Fibroblast of mammary gland (primary cell): ENCODE data around the gene GNAQ.

Experiments
- DNase-seq: peaks from one replicate; pipeline ENCODE4 v3.0.0-alpha.2; 2010; ENCODE audit warnings: low read depth
- H3K4me3 ChIP-seq: 2 replicates; pipeline ENCODE4 v1.5.1; 2011; ENCODE audit warnings: low read depth, mild to moderate bottlenecking, low read length, moderate library complexity; ENCODE audit not compliant: control insufficient read depth
- TF ChIP-seq, protein P1 (sequence below): conservative IDR thresholded peaks from 2 replicates; pipeline ENCODE4 v1.5.1; 2011; ENCODE audit warnings: low read depth, low read length, inconsistent platforms; ENCODE audit not compliant: control insufficient read depth, insufficient read depth

Gene GNAQ

DNA sequence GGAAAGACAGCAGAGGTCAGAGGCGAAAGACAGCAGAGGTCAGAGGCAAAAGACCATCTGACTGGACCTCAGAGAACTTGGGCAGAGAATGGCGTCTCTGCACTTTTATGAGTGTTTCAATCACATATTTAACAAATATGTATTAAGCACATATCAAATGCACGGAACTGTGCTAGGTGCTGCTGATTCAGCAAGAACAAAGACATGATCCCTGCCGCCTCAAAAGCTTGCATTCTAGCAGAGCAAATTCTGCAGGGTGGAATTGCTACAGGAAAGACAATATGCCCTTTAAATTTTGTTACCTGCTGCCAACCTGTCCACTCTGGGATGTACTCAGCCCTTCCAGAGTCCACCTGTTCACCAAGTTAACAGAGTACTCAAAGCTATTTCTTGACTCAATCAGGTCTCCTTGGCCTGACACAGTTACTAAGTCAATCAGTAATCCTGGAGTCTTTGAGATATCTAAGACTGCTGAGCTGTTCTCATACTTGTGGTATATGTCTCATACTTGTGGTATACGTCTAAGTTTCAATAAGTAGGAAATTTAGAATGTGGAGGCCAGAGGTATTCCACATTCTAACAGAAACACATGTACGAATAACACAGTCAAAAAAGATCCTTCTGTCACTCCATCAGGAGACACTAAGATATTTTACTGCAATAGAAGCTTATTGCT lies 131.8 kb downstream of the GNAQ start:
- no peak overlapping the region for H3K4me3 ChIP-seq
- peak; percentile 74 for DNase-seq
- TF ChIP-seq, protein P1, sequence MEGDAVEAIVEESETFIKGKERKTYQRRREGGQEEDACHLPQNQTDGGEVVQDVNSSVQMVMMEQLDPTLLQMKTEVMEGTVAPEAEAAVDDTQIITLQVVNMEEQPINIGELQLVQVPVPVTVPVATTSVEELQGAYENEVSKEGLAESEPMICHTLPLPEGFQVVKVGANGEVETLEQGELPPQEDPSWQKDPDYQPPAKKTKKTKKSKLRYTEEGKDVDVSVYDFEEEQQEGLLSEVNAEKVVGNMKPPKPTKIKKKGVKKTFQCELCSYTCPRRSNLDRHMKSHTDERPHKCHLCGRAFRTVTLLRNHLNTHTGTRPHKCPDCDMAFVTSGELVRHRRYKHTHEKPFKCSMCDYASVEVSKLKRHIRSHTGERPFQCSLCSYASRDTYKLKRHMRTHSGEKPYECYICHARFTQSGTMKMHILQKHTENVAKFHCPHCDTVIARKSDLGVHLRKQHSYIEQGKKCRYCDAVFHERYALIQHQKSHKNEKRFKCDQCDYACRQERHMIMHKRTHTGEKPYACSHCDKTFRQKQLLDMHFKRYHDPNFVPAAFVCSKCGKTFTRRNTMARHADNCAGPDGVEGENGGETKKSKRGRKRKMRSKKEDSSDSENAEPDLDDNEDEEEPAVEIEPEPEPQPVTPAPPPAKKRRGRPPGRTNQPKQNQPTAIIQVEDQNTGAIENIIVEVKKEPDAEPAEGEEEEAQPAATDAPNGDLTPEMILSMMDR: no peak

DNA sequence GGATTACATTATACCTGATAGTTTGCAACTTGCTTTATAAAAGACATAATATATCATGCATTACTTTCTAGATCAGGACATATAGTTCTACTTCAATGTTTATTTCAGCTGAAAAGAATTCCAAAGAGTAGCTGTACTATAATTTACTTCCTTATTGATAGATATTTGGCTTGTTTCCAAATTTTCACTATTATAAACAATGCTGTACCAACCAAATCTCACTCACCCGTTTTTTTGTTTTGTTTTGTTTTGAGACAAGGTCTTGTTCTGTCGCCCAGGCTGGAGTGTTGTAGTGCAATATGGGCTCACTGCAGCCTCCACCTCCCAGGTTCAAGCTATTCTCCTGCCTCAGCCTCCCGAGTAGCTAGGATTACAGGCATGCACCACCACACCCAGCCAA lies 132.7 kb downstream of the GNAQ start:
- no peak overlapping the region for H3K4me3 ChIP-seq
- TF ChIP-seq, protein P1: no peak
- DNase-seq: no peak

DNA sequence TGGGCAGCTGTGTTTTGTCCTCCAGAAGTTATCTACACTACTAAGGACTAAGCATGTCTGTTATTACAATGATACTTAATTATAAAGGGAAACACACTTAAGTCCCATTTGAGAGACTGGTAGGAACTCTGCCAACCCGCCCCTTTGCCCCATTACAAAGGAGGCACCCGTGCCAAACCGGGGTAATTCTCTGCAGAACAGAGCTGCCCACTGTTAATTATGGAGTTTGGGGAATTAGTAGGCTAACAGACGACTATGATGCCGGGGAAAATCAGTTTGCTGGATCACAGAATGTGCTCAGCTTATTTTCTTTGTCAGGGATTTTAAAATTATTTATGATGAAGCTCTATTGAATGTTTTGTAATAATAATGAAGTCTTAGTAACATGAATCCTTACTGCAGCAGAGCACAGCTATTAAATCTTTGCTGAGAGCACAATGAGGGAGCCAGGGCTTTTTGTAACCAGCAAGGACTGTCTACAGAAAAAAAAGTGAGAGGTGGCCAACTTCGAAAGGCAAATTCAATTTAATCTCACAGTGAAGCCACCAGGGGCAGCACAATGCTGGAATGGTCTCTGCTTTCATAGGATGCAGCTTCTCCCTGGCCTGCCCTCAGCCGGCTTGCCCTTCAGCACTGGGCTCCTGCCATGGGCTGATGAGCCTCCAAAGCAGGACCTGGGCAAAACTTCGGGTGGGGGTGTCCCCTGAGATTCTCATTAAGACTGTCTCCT lies 134.5 kb downstream of the GNAQ start:
- no peak for DNase-seq
- no peak overlapping the region for H3K4me3 ChIP-seq
- TF ChIP-seq, protein P1: peak; percentile 30

DNA sequence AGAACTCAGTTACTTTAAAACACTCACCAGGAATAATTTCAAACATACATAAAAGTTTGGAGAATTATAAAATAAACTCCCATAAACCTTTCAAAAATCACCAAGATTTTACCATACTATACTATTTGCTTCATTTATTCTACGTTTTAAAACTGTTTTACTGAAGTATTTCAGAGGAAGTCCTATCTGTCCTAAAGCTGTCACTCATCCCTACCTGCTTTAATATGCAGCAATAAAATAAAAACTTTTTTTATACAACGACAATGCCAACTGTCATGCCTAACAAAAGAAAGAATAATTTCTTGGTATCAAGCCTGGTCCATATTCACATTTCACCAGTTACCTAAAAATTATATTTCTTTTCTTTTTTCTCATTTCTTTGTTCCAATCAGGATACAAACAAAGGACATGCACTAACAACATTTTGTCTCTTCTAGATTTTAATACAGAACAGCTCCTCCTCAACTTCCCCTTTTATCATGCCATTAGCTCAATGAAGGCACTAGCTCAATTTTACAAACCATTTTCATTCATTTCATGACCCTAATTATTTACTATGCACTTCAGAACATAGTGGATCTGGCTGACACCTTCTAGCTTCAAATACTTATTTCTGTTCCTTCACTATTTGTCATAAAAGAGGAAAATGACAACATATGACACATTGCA lies 135.2 kb downstream of the GNAQ start:
- TF ChIP-seq, protein P1: no peak
- H3K4me3 ChIP-seq: no peak overlapping the region
- DNase-seq: no peak

DNA sequence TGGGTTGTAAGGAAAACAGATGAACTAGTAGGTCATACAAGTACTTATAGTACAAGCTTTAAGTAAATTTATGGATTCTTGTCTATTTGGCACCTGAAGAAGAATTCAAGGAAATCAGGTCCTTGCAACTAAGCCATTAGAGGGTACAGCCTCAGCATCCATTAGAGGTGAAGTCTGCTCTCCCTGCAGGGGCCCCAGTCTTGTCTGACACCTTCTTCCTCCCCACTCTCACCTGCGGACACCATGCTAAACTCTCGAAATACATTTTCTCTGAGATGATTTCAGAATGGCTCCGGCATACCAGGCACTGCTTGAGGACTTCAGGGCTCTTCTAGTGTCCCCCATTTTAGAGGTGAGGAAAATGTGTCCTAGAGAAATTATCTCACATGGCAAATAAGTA lies 137.9 kb downstream of the GNAQ start:
- no peak overlapping the region for H3K4me3 ChIP-seq
- no peak for DNase-seq
- TF ChIP-seq, protein P1: no peak

DNA sequence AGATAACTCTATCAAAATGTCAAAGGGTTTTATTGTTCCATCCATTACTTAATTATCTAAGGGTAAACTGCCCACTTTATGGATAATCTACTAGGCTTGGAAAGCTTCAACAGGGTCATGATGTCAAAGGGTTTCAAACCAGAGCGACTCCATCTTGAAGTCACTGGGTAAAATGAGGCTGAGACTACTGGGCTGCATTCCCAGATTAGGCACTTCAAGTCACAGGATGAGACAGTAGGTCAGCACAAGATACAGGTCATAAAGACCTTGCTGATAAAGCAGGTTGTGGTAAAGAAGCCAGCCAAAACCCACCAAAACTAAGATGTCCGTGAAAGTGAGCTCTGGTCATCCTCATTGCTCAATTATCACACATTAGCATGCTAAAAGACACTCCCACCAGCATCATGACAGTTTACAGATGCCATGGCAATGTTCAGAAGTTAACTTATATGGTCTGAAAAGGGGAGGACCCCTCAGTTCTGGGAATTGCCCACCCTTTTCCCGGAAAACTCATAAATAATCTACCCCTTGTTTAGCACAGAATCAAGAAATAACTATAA lies 138.6 kb downstream of the GNAQ start:
- no peak for DNase-seq
- TF ChIP-seq, protein P1: no peak
- no peak overlapping the region for H3K4me3 ChIP-seq
